Activated T-helper 1 cell treated with anti-CD3 and anti-CD28 coated beads, Interleukin-12 subunit alpha, Interleukin-12 subunit beta, Interleukin-2, Interleukin-4 antibody, amounts not matched to agents 30 ng/mL and 10 ng/mL and 1 ng/mL, durations not matched to agents 14 hours and 24 hours and 36 hours (primary cell): ENCODE results near the gene PHKG2. TPM values are rescaled to one million over a fixed set of nuclear protein-coding genes. Genes with fewer than 3 reads are reported as not detected.

ENCODE experiments used
- DNase-seq: peaks from one replicate; pipeline ENCODE4 v3.0.0; 2021; ENCODE audit warnings: low spot score
- H3K27ac Mint-ChIP-seq: one replicate; pipeline ENCODE4 v1.8.0; 2021; ENCODE audit warnings: mild to moderate bottlenecking, mixed read lengths
- H3K27me3 Mint-ChIP-seq: one replicate; pipeline ENCODE4 v1.8.0; 2022; ENCODE audit warnings: mild to moderate bottlenecking, moderate library complexity, mixed read lengths; ENCODE audit not compliant: insufficient read depth
- H3K36me3 Mint-ChIP-seq: one replicate; pipeline ENCODE4 v1.8.0; 2021; ENCODE audit warnings: low read depth, mixed read lengths
- H3K4me1 Mint-ChIP-seq: one replicate; pipeline ENCODE4 v1.8.0; 2021; ENCODE audit warnings: low read depth, mixed read lengths
- H3K4me3 Mint-ChIP-seq: one replicate; pipeline ENCODE4 v1.8.0; 2021; ENCODE audit warnings: mild to moderate bottlenecking, moderate library complexity, mixed read lengths
- H3K9me3 Mint-ChIP-seq: one replicate; pipeline ENCODE4 v1.8.0; 2021; ENCODE audit warnings: mixed read lengths
- intact Hi-C: fragments of 100-400 bp; cut with micrococcal nuclease; formaldehyde crosslinking; loops from one replicate; pipeline ENCODE4 v1.15.1; 2024
- total RNA-seq: library from RNA; stranded (reverse); gene quantifications from 2 replicates; pipeline ENCODE4 v1.2.3, GENCODE V29; 2022

Gene PHKG2
- total RNA-seq, 1 donor from 2014 or later, result 43.6 TPM

GRCh38 chr16:30720086-30720485 lies 28.1 kb upstream of the PHKG2 start:
- Mint-ChIP-seq H3K9me3 (no peaks in the 10 kb centered on the region), H3K4me3 (no peak overlapping the region), H3K27me3 (no peaks in the 10 kb centered on the region), H3K4me1 (peaks cover 26% of the 10 kb centered on the region), H3K36me3 (peaks cover 67% of the 10 kb centered on the region), H3K27ac (no peak overlapping the region)
- intact Hi-C loops, result no loop called here
- DNase-seq, result no peak

- no peak overlapping the region for H3K4me3 Mint-ChIP-seq
- H3K27ac Mint-ChIP-seq, result no peak overlapping the region
- intact Hi-C loops, result no loop called here
These were observed 27.5 kb upstream of the PHKG2 start for GRCh38 chr16:30720694-30721093.

GRCh38 chr16:30721167-30721566 lies 27.1 kb upstream of the PHKG2 start:
- DNase-seq, result no peak
- intact Hi-C loops, result no loop called here
- Mint-ChIP-seq H3K36me3 (peaks cover 67% of the 10 kb centered on the region), H3K4me1 (peaks cover 20% of the 10 kb centered on the region), H3K9me3 (no peaks in the 10 kb centered on the region), H3K27me3 (no peaks in the 10 kb centered on the region), H3K4me3 (no peak overlapping the region), H3K27ac (no peak overlapping the region)

More at GRCh38 chr16:30720694-30721093, 27.5 kb upstream of the PHKG2 start:
- no peaks in the 10 kb centered on the region for H3K9me3 Mint-ChIP-seq
- H3K36me3 Mint-ChIP-seq, result peaks cover 69% of the 10 kb centered on the region
- no peak for DNase-seq
- H3K27me3 Mint-ChIP-seq, result no peaks in the 10 kb centered on the region
- peaks cover 21% of the 10 kb centered on the region for H3K4me1 Mint-ChIP-seq

DNA sequence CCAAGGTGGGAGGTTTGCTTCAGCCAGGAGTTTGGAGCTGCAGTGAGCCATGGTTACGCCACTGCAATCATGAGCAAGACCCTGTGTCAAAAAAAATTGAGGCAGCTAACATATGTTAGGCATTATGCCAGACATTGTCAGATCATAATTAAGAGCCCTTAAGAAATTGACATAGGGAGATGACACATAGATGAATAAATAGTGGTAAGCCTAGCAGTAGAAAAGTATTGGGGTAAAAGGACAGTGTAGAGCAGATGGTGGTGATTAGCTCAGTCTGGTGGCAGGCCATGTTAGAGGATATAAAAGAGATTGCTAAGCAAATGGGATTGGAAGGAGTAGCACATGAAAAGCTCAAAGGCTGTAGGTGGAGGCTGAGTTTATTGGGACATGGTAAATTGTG lies 26.6 kb upstream of the PHKG2 start:
- intact Hi-C loops, result no loop called here
- no peak for DNase-seq
- Mint-ChIP-seq H3K27ac (no peak overlapping the region), H3K4me3 (no peak overlapping the region), H3K27me3 (no peaks in the 10 kb centered on the region), H3K9me3 (no peaks in the 10 kb centered on the region), H3K4me1 (peaks cover 16% of the 10 kb centered on the region), H3K36me3 (peaks cover 63% of the 10 kb centered on the region)

DNA sequence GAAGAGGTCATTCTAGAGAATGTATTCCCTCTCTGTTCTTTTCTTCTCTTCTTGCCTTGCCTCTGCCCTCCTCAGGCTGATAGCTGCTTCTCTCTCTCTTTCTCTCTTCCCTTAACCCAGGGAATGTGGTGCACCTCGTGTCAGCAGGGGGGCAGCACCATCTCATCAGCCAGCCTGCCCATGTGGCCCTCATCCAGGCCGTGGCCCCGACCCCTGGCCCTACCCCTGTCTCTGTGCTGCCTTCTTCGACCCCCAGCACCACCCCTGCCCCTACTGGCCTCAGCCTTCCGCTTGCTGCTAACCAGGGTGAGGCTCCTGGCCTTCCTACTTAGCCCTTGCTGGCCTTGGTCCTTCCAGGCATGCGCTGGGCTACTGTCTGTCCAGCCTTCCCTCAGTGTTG lies 25.8 kb upstream of the PHKG2 start:
- no peak for DNase-seq

GRCh38 chr16:30722916-30723315 lies 25.3 kb upstream of the PHKG2 start:
- Mint-ChIP-seq H3K4me1 (peaks cover 10% of the 10 kb centered on the region), H3K27ac (no peak overlapping the region), H3K9me3 (no peaks in the 10 kb centered on the region), H3K4me3 (no peak overlapping the region), H3K27me3 (no peaks in the 10 kb centered on the region), H3K36me3 (peaks cover 62% of the 10 kb centered on the region)
- intact Hi-C loops, result no loop called here
- DNase-seq, result no peak

More for the DNA sequence above, 25.8 kb upstream of the PHKG2 start:
- Mint-ChIP-seq H3K27ac (no peak overlapping the region), H3K9me3 (no peaks in the 10 kb centered on the region), H3K4me3 (no peak overlapping the region), H3K27me3 (no peaks in the 10 kb centered on the region), H3K36me3 (peaks cover 61% of the 10 kb centered on the region), H3K4me1 (peaks cover 10% of the 10 kb centered on the region)
- intact Hi-C loops, result no loop called here

- H3K4me1 Mint-ChIP-seq, result peaks cover 10% of the 10 kb centered on the region
- no peak overlapping the region for H3K27ac Mint-ChIP-seq
- H3K36me3 Mint-ChIP-seq, result peaks cover 68% of the 10 kb centered on the region
- H3K4me3 Mint-ChIP-seq, result no peak overlapping the region
- intact Hi-C loops, result no loop called here
- DNase-seq, result no peak
- H3K9me3 Mint-ChIP-seq, result no peaks in the 10 kb centered on the region
- H3K27me3 Mint-ChIP-seq, result no peaks in the 10 kb centered on the region
These were observed 24.4 kb upstream of the PHKG2 start for GRCh38 chr16:30723725-30724355.

DNA sequence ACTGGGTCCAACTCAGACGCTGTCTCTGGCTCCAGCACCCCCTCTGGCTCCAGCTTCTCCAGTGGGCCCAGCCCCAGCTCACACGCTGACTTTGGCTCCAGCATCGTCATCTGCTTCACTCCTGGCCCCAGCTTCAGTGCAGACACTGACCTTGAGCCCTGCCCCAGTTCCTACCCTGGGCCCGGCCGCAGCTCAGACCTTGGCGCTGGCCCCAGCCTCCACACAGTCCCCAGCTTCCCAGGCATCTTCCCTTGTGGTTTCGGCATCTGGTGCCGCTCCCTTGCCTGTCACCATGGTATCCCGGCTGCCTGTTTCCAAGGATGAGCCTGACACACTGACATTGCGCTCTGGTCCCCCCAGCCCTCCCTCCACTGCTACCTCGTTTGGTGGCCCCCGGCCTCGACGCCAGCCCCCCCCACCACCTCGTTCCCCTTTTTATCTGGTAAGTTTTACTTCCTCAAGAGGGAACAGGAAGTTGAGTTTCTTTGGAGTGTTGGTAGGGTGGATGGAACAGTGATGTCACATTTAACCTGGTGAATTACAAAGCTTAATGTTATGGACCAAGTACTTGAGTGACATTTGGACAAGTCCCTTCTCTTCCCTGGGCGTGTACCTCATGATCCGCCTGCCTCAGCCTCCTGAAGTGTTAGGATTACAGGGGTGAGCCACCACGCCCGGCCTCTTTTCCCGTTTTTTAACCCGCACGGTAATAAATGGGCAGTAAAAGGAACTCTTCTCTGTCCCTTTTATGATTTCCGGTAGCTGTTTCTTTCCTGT lies 23.4 kb upstream of the PHKG2 start:
- Mint-ChIP-seq H3K27me3 (no peaks in the 10 kb centered on the region), H3K4me1 (peaks cover 10% of the 10 kb centered on the region), H3K36me3 (peaks cover 70% of the 10 kb centered on the region), H3K4me3 (no peak overlapping the region), H3K27ac (no peak overlapping the region), H3K9me3 (no peaks in the 10 kb centered on the region)
- DNase-seq, result no peak
- intact Hi-C loops, result no loop called here

- Mint-ChIP-seq H3K36me3 (peaks cover 68% of the 10 kb centered on the region), H3K27me3 (no peaks in the 10 kb centered on the region), H3K27ac (no peak overlapping the region), H3K9me3 (no peaks in the 10 kb centered on the region), H3K4me3 (no peak overlapping the region), H3K4me1 (peaks cover 10% of the 10 kb centered on the region)
- intact Hi-C loops, result no loop called here
- no peak for DNase-seq
These were observed 22.8 kb upstream of the PHKG2 start for GRCh38 chr16:30725418-30725792.

DNA sequence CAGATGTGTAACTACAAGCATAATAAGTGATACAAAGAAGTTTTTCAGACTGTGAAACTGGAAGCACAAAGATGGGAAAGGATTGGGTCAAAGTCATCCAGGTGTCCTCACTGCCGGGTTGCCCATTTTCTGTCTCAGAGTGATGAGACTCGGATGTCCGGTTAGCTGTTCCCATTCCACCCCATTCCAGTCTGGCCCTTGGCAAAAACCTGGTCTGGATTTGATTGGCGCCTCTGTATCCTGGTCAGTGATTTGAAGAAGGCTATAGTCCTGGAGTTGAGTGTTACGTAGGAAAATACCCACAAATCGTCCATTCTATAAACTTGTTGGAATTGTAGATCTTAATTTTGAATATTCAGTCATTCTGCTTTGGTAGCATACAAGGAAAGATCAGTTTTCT lies 19.9 kb upstream of the PHKG2 start:
- H3K27me3 Mint-ChIP-seq, result no peaks in the 10 kb centered on the region
- peaks cover 58% of the 10 kb centered on the region for H3K36me3 Mint-ChIP-seq
- intact Hi-C loops, result no loop called here
- H3K9me3 Mint-ChIP-seq, result no peaks in the 10 kb centered on the region
- no peak overlapping the region for H3K27ac Mint-ChIP-seq
- peaks cover 4% of the 10 kb centered on the region for H3K4me1 Mint-ChIP-seq
- DNase-seq, result no peak
- H3K4me3 Mint-ChIP-seq, result no peak overlapping the region

GRCh38 chr16:30728899-30729672 lies 19.1 kb upstream of the PHKG2 start:
- Mint-ChIP-seq H3K4me3 (no peak overlapping the region), H3K4me1 (peaks cover 4% of the 10 kb centered on the region), H3K27me3 (no peaks in the 10 kb centered on the region), H3K36me3 (peaks cover 56% of the 10 kb centered on the region), H3K9me3 (no peaks in the 10 kb centered on the region), H3K27ac (no peak overlapping the region)
- no peak for DNase-seq
- intact Hi-C loops, result no loop called here

- DNase-seq, result no peak
- H3K36me3 Mint-ChIP-seq, result peaks cover 46% of the 10 kb centered on the region
- H3K4me1 Mint-ChIP-seq, result no peaks in the 10 kb centered on the region
- intact Hi-C loops, result no loop called here
- no peak overlapping the region for H3K4me3 Mint-ChIP-seq
- no peaks in the 10 kb centered on the region for H3K9me3 Mint-ChIP-seq
- H3K27ac Mint-ChIP-seq, result no peak overlapping the region
- H3K27me3 Mint-ChIP-seq, result no peaks in the 10 kb centered on the region
These were observed 16.8 kb upstream of the PHKG2 start for GRCh38 chr16:30731411-30731810.
